HG02678 (cell line): Measurements from ENCODE around the gene EMX1.

ENCODE experiments used
- ATAC-seq: cut with Tn5 transposase; IDR thresholded peaks from one replicate; pipeline ENCODE4 v1.9.1; 2021; ENCODE audit warnings: mild to moderate bottlenecking, moderate library complexity; ENCODE audit not compliant: unreplicated experiment

EMX1 gene

GRCh38 chr2:72974436-72974754 is 57.1 kb downstream of the EMX1 start:
- no peak for ATAC-seq

GRCh38 chr2:72975017-72975416 is 57.7 kb downstream of the EMX1 start:
- no peak for ATAC-seq

- no peak for ATAC-seq
Observed at GRCh38 chr2:72979896-72980295, 62.6 kb downstream of the EMX1 start.

GRCh38 chr2:72980535-72981217 is 63.4 kb downstream of the EMX1 start:
- ATAC-seq, result no peak

GRCh38 chr2:72981536-72981935 is 64.2 kb downstream of the EMX1 start:
- no peak for ATAC-seq

GRCh38 chr2:72982219-72982618 is 64.9 kb downstream of the EMX1 start:
- no peak for ATAC-seq

GRCh38 chr2:72982781-72983499 is 65.6 kb downstream of the EMX1 start:
- ATAC-seq, result no peak

GRCh38 chr2:72983500-72984161 is 66.3 kb downstream of the EMX1 start:
- no peak for ATAC-seq

GRCh38 chr2:72984172-72984671 is 66.9 kb downstream of the EMX1 start:
- no peak for ATAC-seq
